Urinary bladder (tissue), 4 donors: Measurements from ENCODE around the gene NME1. TPM values are rescaled to one million over a fixed set of nuclear protein-coding genes. Genes with fewer than 3 reads are reported as not detected.

Experiments used
- DNase-seq: peaks from one replicate; pipeline ENCODE4 v3.0.0-alpha.2; 2015; ENCODE audit errors: extremely low spot score
- H3K27ac ChIP-seq: one replicate; pipeline ENCODE4 v1.5.1; 2013; ENCODE audit warnings: low read depth, mild to moderate bottlenecking, moderate library complexity
- H3K36me3 ChIP-seq: one replicate; pipeline ENCODE4 v1.6.1; 2013; ENCODE audit warnings: mild to moderate bottlenecking, moderate library complexity; ENCODE audit not compliant: insufficient read depth
- H3K4me1 ChIP-seq: one replicate; pipeline ENCODE4 v1.6.1; 2013; ENCODE audit warnings: mild to moderate bottlenecking, moderate library complexity; ENCODE audit not compliant: insufficient read depth
- H3K4me3 ChIP-seq: one replicate; pipeline ENCODE4 v1.5.1; 2013; ENCODE audit warnings: low read depth, low read length
- WGBS: extraction: QIAGEN DNeasy Blood & Tissue Kit; methylation state at CpG from one replicate; pipeline ENCODE4 v1.1.7; 2013; 5-methylcytosine and 5-hydroxymethylcytosine counted together
- polyA plus RNA-seq: library from polyadenylated mRNA; stranded (reverse); fragments of 200-250 nt; gene quantifications from one replicate; pipeline ENCODE4 v1.2.3, GENCODE V29; 2013
- total RNA-seq: library from RNA; depleted of rRNA; stranded (reverse); fragments of >200 nt; gene quantifications from one replicate; pipeline ENCODE4 v1.2.3, GENCODE V29; 2014
- donor health status: healthy with polysubstance abuse.
- donor health status: healthy.

NME1 gene
- total and polyA plus RNA-seq, 2 donors, result 38.1 to 63.3 TPM

DNA sequence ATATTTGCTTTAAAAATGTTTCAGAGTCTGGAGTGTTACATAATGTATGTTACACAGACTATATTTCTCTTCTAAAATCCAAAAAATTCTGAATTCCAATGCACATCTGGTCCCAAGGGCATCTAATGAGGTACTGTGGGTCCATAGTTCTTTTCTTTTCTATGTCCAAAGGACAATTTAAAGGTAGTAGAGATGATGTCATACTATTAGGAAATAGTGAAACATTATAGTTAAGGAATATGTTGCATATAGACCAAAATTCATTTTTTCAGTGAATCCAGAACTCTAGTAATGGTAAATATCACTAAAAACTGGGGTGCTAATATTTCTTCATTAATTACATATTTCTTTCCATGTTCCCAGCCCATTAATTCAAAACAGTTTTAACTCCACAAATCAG lies 35.8 kb downstream of the NME1 start:
- Histone ChIP-seq H3K27ac (no peak overlapping the region), H3K36me3 (peaks cover 1% of the 10 kb centered on the region), H3K4me3 (no peak overlapping the region), H3K4me1 (no peaks in the 10 kb centered on the region)
- no peak for DNase-seq

DNA sequence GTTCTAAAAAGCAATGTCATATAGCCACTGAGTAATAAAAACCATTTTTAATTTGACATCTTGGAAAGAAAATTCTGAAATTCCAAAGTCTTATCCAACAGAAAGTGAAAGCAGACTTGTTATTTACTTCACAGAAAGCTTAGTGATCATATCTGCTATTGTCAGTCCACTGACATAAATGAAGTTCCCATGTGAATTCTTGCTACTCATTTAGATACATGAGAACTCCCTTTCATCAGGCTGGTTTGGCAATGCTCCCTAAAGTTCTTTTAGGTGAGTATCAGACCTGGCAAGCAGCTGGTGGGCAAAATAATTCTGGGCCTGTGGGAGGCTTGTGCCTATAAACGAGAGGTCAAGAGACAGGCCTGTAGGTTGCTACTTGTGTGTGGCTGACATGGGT lies 36.3 kb downstream of the NME1 start:
- H3K4me3 ChIP-seq, result no peak overlapping the region
- 79% methylated on average over 1 of the region's 1 CpG for WGBS
- no peak for DNase-seq
- no peak overlapping the region for H3K27ac ChIP-seq
- H3K36me3 ChIP-seq, result peaks cover 1% of the 10 kb centered on the region
- no peaks in the 10 kb centered on the region for H3K4me1 ChIP-seq

DNA sequence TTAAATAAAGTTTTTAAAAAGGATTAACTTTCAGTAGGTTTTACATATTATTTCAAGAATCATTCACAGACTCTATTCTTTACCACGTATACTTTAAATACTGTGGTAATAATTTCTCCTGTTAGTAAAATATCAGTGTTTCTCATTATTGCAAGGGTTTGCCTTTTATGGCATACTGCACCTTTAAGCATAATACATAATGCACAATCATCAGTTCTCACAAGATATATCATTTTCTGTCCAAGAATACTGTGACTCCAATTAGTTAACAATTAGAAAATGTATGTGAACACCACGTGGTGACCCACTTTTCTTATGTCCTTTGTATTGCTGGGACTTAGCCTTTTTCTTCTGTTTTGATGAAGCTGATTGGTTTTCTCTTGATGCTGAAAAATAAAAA lies 38.5 kb downstream of the NME1 start:
- 88% methylated on average over 2 of the region's 2 CpGs for WGBS
- no peak for DNase-seq
- H3K36me3 ChIP-seq, result peaks cover 1% of the 10 kb centered on the region

DNA sequence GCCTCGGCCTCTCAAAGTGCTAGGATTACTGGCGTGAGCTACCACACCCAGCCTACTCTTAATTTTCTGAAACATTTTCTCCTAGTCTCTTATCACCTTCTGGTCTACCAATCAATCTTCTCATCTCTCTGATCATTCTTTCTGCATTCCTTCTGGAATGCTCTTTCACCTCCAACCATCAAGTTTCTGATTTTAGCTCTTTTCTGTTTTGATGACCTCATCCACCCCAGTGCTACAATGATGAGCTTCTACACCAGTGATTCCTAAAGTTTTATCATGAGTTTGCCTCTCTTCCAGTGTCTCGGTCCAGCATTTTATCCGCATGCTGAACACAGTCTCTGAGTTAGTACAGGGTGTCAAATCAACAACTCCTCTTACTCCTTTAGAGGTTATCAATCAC lies 44.4 kb downstream of the NME1 start:
- Histone ChIP-seq H3K4me3 (no peak overlapping the region), H3K27ac (no peak overlapping the region), H3K36me3 (no peaks in the 10 kb centered on the region), H3K4me1 (no peaks in the 10 kb centered on the region)
- WGBS, result 94% methylated on average over 4 of the region's 4 CpGs
- DNase-seq, result no peak

More for the DNA sequence above, 38.5 kb downstream of the NME1 start:
- H3K27ac ChIP-seq, result no peak overlapping the region
- H3K4me1 ChIP-seq, result no peaks in the 10 kb centered on the region
- H3K4me3 ChIP-seq, result no peak overlapping the region

DNA sequence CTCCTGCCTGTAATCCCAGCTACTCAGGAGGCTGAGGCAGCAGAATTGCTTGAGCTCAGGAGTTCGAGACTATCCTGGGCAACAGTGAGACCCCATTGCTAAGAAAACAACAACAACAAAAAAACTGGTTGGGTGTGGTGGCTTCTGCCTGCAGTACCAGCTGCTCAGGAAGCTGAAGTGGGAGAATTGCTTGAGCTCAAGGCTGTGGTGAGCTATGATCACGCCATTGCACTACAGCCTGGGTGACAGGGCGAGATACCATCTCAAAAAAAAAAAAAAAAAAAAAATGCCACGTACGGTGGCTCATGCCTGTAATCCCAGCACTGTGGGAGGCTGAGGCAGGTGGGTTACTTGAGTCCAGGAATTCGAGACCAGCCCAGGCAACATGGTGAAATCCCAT lies 46.9 kb downstream of the NME1 start:
- no peak for DNase-seq
- Histone ChIP-seq H3K4me3 (no peak overlapping the region), H3K27ac (no peak overlapping the region), H3K36me3 (peaks cover 1% of the 10 kb centered on the region), H3K4me1 (no peaks in the 10 kb centered on the region)
- 89% methylated on average over 6 of the region's 6 CpGs for WGBS

DNA sequence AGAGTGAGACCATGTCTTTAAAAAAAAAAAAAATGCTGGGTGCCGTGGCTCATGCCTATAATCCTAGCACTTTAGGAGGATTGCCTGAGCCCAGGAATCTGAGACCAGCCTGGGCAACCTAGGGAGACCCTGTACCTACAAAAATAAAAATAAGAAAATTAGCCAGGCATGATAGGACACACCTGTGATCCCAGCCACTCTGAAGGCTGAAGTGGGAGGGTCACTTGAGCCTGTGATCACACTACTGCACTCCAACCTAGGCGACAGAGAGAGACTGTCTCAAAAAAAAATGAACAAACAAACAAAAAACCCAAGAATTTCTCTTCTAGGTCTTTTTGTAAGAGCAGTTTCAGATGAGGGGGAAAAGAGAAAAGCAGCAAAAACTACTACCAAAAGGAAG lies 47.5 kb downstream of the NME1 start:
- WGBS, result 71% methylated on average over 2 of the region's 2 CpGs
- peaks cover 1% of the 10 kb centered on the region for H3K36me3 ChIP-seq
- no peak overlapping the region for H3K4me3 ChIP-seq

DNA sequence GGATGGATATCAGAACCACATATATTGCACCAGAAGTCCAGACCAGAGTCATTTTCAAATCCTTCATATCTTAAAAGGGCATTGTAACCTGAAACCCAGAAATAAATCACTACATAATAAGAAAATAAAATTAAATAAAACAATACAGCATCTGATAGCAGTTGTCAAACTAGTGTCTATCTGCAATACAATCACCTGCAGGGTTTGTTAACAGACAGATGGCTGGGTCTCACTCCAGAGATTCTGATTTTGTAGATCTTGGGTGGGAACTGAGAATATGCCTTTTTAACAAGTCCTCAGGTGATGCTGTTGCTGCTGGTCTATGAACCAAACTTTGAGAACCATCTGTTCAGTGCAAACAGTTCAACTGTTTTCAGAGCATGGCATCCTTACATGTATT lies 50.5 kb downstream of the NME1 start:
- Histone ChIP-seq H3K27ac (no peak overlapping the region), H3K36me3 (peaks cover 4% of the 10 kb centered on the region), H3K4me3 (no peak overlapping the region), H3K4me1 (no peaks in the 10 kb centered on the region)
- DNase-seq, result no peak

More for the DNA sequence above, 47.5 kb downstream of the NME1 start:
- H3K27ac ChIP-seq, result no peak overlapping the region
- no peaks in the 10 kb centered on the region for H3K4me1 ChIP-seq
- no peak for DNase-seq

Other genes with a start within 250 kb of the NME1 start
- 211 TPM for gene SPAG9, start 32.7 kb upstream of the NME1 start, total RNA-seq
- gene SPAG9, start 32.7 kb upstream of the NME1 start, polyA plus RNA-seq, result 53.9 TPM
- gene NME2, start 12.9 kb downstream of the NME1 start, total RNA-seq, result 191 TPM
- 688 TPM for gene NME2, start 12.9 kb downstream of the NME1 start, polyA plus RNA-seq
- gene MBTD1, start 106.5 kb downstream of the NME1 start, total RNA-seq, result 60.1 TPM
- 5.9 TPM for gene MBTD1, start 106.5 kb downstream of the NME1 start, polyA plus RNA-seq
- 30.2 TPM for gene UTP18, start 107.0 kb downstream of the NME1 start, total RNA-seq
- 23.6 TPM for gene UTP18, start 107.0 kb downstream of the NME1 start, polyA plus RNA-seq